GM23338 (cell line): ENCODE results near the gene FBXW2. TPM values are rescaled to one million over a fixed set of nuclear protein-coding genes. Genes with fewer than 3 reads are reported as not detected.

Experiments used
- ATAC-seq: fragments of 200-7000 bp; cut with Tn5 transposase; 3 replicates; pipeline ENCODE4 v1.9.1; 2020
- DNase-seq: peaks from one replicate; pipeline ENCODE4 v3.0.0-alpha.2; 2015; ENCODE audit warnings: low spot score
- H2AFZ ChIP-seq: fragments of 200-600 bp; sonication (generic); 2 replicates; pipeline ENCODE4 v1.8.0; 2016; ENCODE audit warnings: antibody characterized with exemption, mild to moderate bottlenecking, moderate library complexity
- H3F3A ChIP-seq: fragments of 200-600 bp; sonication (generic); replicated peaks from 2 replicates; pipeline ENCODE4 v1.8.0; 2017; ENCODE audit warnings: antibody characterized with exemption, mixed run types, low read depth
- H3K27ac ChIP-seq: fragments of 200-600 bp; sonication (generic); 2 replicates; pipeline ENCODE4 v1.6.1; 2016; ENCODE audit warnings: low read depth
- H3K27me3 ChIP-seq: fragments of 200-600 bp; sonication (generic); 2 replicates; pipeline ENCODE4 v1.8.0; 2016; ENCODE audit warnings: mild to moderate bottlenecking, mixed run types, moderate library complexity; ENCODE audit not compliant: insufficient read depth
- H3K36me3 ChIP-seq: fragments of 200-600 bp; sonication (generic); 2 replicates; pipeline ENCODE4 v1.8.0; 2016; ENCODE audit warnings: mild to moderate bottlenecking; ENCODE audit not compliant: insufficient read depth
- H3K4me1 ChIP-seq: fragments of 200-600 bp; sonication (generic); 2 replicates; pipeline ENCODE4 v1.8.0; 2016; ENCODE audit warnings: mild to moderate bottlenecking, moderate library complexity; ENCODE audit not compliant: insufficient read depth
- H3K4me2 ChIP-seq: fragments of 200-600 bp; sonication (generic); 2 replicates; pipeline ENCODE4 v1.7.1; 2017; ENCODE audit warnings: mixed run types
- H3K4me3 ChIP-seq: fragments of 200-600 bp; sonication (generic); 2 replicates; pipeline ENCODE4 v1.6.1; 2016; ENCODE audit warnings: mixed run types
- H3K79me2 ChIP-seq: fragments of 200-600 bp; sonication (generic); replicated peaks from 2 replicates; pipeline ENCODE4 v1.8.0; 2017; ENCODE audit warnings: mild to moderate bottlenecking; ENCODE audit not compliant: insufficient read depth
- H3K9me2 ChIP-seq: fragments of 200-600 bp; sonication (generic); 2 replicates; pipeline ENCODE4 v1.8.0; 2017; ENCODE audit not compliant: insufficient read depth
- H4K20me1 ChIP-seq: fragments of 200-600 bp; sonication (generic); replicated peaks from 2 replicates; pipeline ENCODE4 v1.8.0; 2017; ENCODE audit warnings: mild to moderate bottlenecking; ENCODE audit not compliant: insufficient read depth
- H3K27ac Mint-ChIP-seq: 2 replicates; pipeline ENCODE4 v1.8.0; 2020; ENCODE audit warnings: inconsistent platforms, mild to moderate bottlenecking, moderate library complexity, mixed read lengths
- H3K27me3 Mint-ChIP-seq: 3 replicates; pipeline ENCODE4 v1.8.0; 2022; ENCODE audit warnings: low read depth, mild to moderate bottlenecking, moderate library complexity, mixed read lengths, inconsistent platforms; ENCODE audit not compliant: insufficient read depth, poor library complexity
- H3K36me3 Mint-ChIP-seq: 3 replicates; pipeline ENCODE4 v1.8.0; 2021; ENCODE audit warnings: low read depth, mild to moderate bottlenecking, inconsistent platforms, moderate library complexity, mixed read lengths
- H3K4me1 Mint-ChIP-seq: 3 replicates; pipeline ENCODE4 v1.8.0; 2020; ENCODE audit warnings: mild to moderate bottlenecking, inconsistent platforms, mixed read lengths
- H3K4me3 Mint-ChIP-seq: 3 replicates; pipeline ENCODE4 v1.8.0; 2021; ENCODE audit warnings: moderate library complexity, mild to moderate bottlenecking, inconsistent platforms, mixed read lengths
- H3K9me3 Mint-ChIP-seq: 3 replicates; pipeline ENCODE4 v1.8.0; 2020; ENCODE audit warnings: moderate library complexity, mild to moderate bottlenecking, inconsistent platforms, mixed read lengths
- CREB1 ChIP-seq: fragments of 250-450 bp; sonication (Bioruptor Pico); IDR thresholded peaks from 2 replicates; pipeline ENCODE4 v1.5.0; 2020; ENCODE audit warnings: low read depth, mild to moderate bottlenecking, moderate library complexity
- CTCF ChIP-seq, 2 experiments: fragments of 200-600 bp in 1 of 2; sonication (generic) in 1 of 2; conservative IDR thresholded peaks; 2 replicates each; pipeline versions ENCODE4 v1.5.1 to v1.6.1; 2016 to 2017; ENCODE audit warnings: antibody characterized with exemption in 2 of 2, low read depth in 2 of 2, mild to moderate bottlenecking in 2 of 2, moderate library complexity in 1 of 2
- EZH2 ChIP-seq: fragments of 200-600 bp; sonication (generic); IDR thresholded peaks from one replicate; pipeline ENCODE4 v1.8.0; 2017; ENCODE audit warnings: antibody characterized with exemption, mild to moderate bottlenecking, low read depth; ENCODE audit not compliant: unreplicated experiment
- EZH2phosphoT487 ChIP-seq: fragments of 200-600 bp; sonication (generic); IDR thresholded peaks from one replicate; pipeline ENCODE4 v1.8.1; 2018; ENCODE audit warnings: antibody characterized with exemption; ENCODE audit not compliant: unreplicated experiment
- JUNB ChIP-seq: IDR thresholded peaks from one replicate; pipeline ENCODE4 v1.6.1; 2016; ENCODE audit warnings: antibody characterized with exemption; ENCODE audit not compliant: unreplicated experiment
- NANOG ChIP-seq: IDR thresholded peaks from 2 replicates; pipeline ENCODE4 v1.6.1; 2016; ENCODE audit warnings: antibody characterized with exemption, borderline replicate concordance
- POLR2AphosphoS5 ChIP-seq: IDR thresholded peaks from 2 replicates; pipeline ENCODE4 v1.6.1; 2016; ENCODE audit warnings: antibody characterized with exemption, low read depth
- REST ChIP-seq: IDR thresholded peaks from one replicate; pipeline ENCODE4 v1.6.1; 2018; ENCODE audit warnings: antibody characterized with exemption; ENCODE audit not compliant: unreplicated experiment
- STAT1 ChIP-seq: IDR thresholded peaks from one replicate; pipeline ENCODE4 v1.6.1; 2016; ENCODE audit warnings: antibody characterized with exemption; ENCODE audit not compliant: unreplicated experiment
- ZNF114 ChIP-seq: fragments of 250-450 bp; sonication (Bioruptor Pico); IDR thresholded peaks from 2 replicates; pipeline ENCODE4 v1.5.0; 2020; ENCODE audit warnings: mild to moderate bottlenecking, moderate library complexity
- ZNF331 ChIP-seq: fragments of 250-450 bp; sonication (Bioruptor Pico); IDR thresholded peaks from 2 replicates; pipeline ENCODE4 v1.5.0; 2020; ENCODE audit warnings: low read depth, mild to moderate bottlenecking, moderate library complexity
- ZNF462 ChIP-seq: fragments of 250-450 bp; sonication (Bioruptor Pico); IDR thresholded peaks from 2 replicates; pipeline ENCODE4 v1.5.0; 2020; ENCODE audit warnings: mild to moderate bottlenecking, moderate library complexity
- polyA plus RNA-seq: library from polyadenylated mRNA; unstranded; fragments of >200 nt; fragmentation: Nextera tagmentation; extraction: Ambion mirVana; gene quantifications from 2 replicates; pipeline ENCODE4 v1.2.1, GENCODE V29; 2016
- total RNA-seq: library from RNA; depleted of rRNA; stranded (reverse); fragments of >200 nt; shearing (Covaris generic); gene quantifications from 2 replicates; pipeline ENCODE4 v1.2.3, GENCODE V29; 2014

FBXW2 gene
- total and polyA plus RNA-seq, 2 experiments from 2014 or later = 10.0 to 55.2 TPM

GRCh38 chr9:120777229-120777628, 16.0 kb downstream of the FBXW2 start (continued):
- no peak for TF ChIP-seq CTCF (conservative IDR thresholded peaks at IDR 0.05; ENCODE audit: low read depth in 2 of 2)
- TF ChIP-seq JUNB = no peak
- TF ChIP-seq NANOG = no peak
- TF ChIP-seq EZH2phosphoT487 = no peak
- TF ChIP-seq CREB1 = no peak

- Histone ChIP-seq H3K27ac (no peak overlapping the region), H3K4me1 (no peaks in the 10 kb centered on the region), H3F3A (no peaks in the 10 kb centered on the region; the same call in 1 of the 2 replicates), H4K20me1 (peaks cover 9% of the 10 kb centered on the region; the same call in 1 of the 2 replicates), H3K4me2 (no peak overlapping the region), H3K27me3 (no peaks in the 10 kb centered on the region), H3K36me3 (peaks cover 28% of the 10 kb centered on the region), H2AFZ (no peak overlapping the region), H3K79me2 (peaks cover 33% of the 10 kb centered on the region), H3K4me3 (no peak overlapping the region), H3K9me2 (no peaks in the 10 kb centered on the region)
- Mint-ChIP-seq H3K36me3 (peaks cover 41% of the 10 kb centered on the region), H3K4me3 (no peak overlapping the region), H3K9me3 (no peaks in the 10 kb centered on the region), H3K27ac (no peak overlapping the region), H3K27me3 (peaks cover 2% of the 10 kb centered on the region), H3K4me1 (no peaks in the 10 kb centered on the region)
- ATAC-seq (no peak), DNase-seq (no peak)
- TF ChIP-seq JUNB (no peak), EZH2phosphoT487 (no peak), ZNF331 (CRISPR knock-in tag) (no peak), CTCF (conservative IDR thresholded peaks at IDR 0.05; ENCODE audit: low read depth in 2 of 2) (no peak), REST (no peak), POLR2AphosphoS5 (no peak), EZH2 (no peak), ZNF114 (CRISPR knock-in tag) (no peak), ZNF462 (no peak), STAT1 (no peak)
These were observed 16.4 kb downstream of the FBXW2 start for GRCh38 chr9:120776788-120777187.
